Ishikawa (cell line): ENCODE results near the gene MPST.

Source experiments
- CEBPB ChIP-seq: IDR thresholded peaks from 2 replicates; pipeline ENCODE4 v1.6.1; 2012
- CREB1 ChIP-seq: IDR thresholded peaks from 2 replicates; pipeline ENCODE4 v1.6.1; 2012; ENCODE audit warnings: low read depth
- EGR1 ChIP-seq: IDR thresholded peaks from 2 replicates; pipeline ENCODE4 v1.6.1; 2012
- EP300 ChIP-seq: IDR thresholded peaks from 2 replicates; pipeline ENCODE4 v1.6.1; 2012; ENCODE audit warnings: borderline replicate concordance
- FOXM1 ChIP-seq: IDR thresholded peaks from 2 replicates; pipeline ENCODE4 v1.6.1; 2012; ENCODE audit warnings: low read depth, borderline replicate concordance
- NFIC ChIP-seq: IDR thresholded peaks from 2 replicates; pipeline ENCODE4 v1.6.1; 2012
- RAD21 ChIP-seq: IDR thresholded peaks from 2 replicates; pipeline ENCODE4 v1.6.1; 2012; ENCODE audit warnings: low read depth
- TAF1 ChIP-seq: IDR thresholded peaks from 2 replicates; pipeline ENCODE4 v1.6.1; 2012; ENCODE audit warnings: low read depth, mild to moderate bottlenecking
- TCF12 ChIP-seq: IDR thresholded peaks from 2 replicates; pipeline ENCODE4 v1.6.1; 2012; ENCODE audit warnings: low read depth
- TEAD4 ChIP-seq: IDR thresholded peaks from 2 replicates; pipeline ENCODE4 v1.6.1; 2012
- YY1 ChIP-seq: IDR thresholded peaks from 2 replicates; pipeline ENCODE4 v1.6.1; 2012; ENCODE audit warnings: low read depth
- ZBTB7A ChIP-seq: IDR thresholded peaks from 2 replicates; pipeline ENCODE4 v1.6.1; 2012; ENCODE audit warnings: low read depth
- TF ChIP-seq, protein P1 (sequence below): IDR thresholded peaks from 2 replicates; pipeline ENCODE4 v1.6.1; 2012
- TF ChIP-seq, protein P2 (sequence below): IDR thresholded peaks from 2 replicates; pipeline ENCODE4 v1.6.1; 2012
- TF ChIP-seq, protein P3 (sequence below): IDR thresholded peaks from 2 replicates; pipeline ENCODE4 v1.6.1; 2012; ENCODE audit warnings: low read depth, mild to moderate bottlenecking

MPST gene

DNA sequence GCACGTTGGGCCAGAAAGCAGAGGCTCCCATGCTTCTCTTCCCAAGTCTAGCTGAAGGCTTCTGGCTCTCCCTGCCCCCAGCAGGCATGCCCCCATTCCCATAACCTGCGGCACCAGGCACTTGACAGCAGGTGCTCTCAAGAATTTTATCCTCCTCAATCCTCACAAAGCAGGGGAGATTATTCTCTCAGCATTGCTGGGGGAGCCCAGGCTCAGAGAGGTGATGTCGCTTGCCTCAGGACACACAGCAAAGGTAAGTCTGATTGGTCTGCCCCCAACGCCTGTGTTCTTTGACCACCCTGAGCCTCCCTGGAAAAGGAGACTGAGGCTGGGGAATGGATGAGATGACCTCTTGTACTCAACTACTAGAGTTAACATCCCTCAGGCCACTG is 5.1 kb upstream of the MPST start:
- TF ChIP-seq ZBTB7A, result no peak
- TF ChIP-seq YY1, result no peak
- TF ChIP-seq, protein P1, sequence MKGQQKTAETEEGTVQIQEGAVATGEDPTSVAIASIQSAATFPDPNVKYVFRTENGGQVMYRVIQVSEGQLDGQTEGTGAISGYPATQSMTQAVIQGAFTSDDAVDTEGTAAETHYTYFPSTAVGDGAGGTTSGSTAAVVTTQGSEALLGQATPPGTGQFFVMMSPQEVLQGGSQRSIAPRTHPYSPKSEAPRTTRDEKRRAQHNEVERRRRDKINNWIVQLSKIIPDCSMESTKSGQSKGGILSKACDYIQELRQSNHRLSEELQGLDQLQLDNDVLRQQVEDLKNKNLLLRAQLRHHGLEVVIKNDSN, result no peak
- no peak for TF ChIP-seq TAF1
- no peak for TF ChIP-seq TEAD4
- TF ChIP-seq EGR1, result no peak
- no peak for TF ChIP-seq CEBPB
- no peak for TF ChIP-seq CREB1
- TF ChIP-seq, protein P2, sequence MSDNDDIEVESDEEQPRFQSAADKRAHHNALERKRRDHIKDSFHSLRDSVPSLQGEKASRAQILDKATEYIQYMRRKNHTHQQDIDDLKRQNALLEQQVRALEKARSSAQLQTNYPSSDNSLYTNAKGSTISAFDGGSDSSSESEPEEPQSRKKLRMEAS, result no peak
- TF ChIP-seq EP300, result no peak
- TF ChIP-seq, protein P3, sequence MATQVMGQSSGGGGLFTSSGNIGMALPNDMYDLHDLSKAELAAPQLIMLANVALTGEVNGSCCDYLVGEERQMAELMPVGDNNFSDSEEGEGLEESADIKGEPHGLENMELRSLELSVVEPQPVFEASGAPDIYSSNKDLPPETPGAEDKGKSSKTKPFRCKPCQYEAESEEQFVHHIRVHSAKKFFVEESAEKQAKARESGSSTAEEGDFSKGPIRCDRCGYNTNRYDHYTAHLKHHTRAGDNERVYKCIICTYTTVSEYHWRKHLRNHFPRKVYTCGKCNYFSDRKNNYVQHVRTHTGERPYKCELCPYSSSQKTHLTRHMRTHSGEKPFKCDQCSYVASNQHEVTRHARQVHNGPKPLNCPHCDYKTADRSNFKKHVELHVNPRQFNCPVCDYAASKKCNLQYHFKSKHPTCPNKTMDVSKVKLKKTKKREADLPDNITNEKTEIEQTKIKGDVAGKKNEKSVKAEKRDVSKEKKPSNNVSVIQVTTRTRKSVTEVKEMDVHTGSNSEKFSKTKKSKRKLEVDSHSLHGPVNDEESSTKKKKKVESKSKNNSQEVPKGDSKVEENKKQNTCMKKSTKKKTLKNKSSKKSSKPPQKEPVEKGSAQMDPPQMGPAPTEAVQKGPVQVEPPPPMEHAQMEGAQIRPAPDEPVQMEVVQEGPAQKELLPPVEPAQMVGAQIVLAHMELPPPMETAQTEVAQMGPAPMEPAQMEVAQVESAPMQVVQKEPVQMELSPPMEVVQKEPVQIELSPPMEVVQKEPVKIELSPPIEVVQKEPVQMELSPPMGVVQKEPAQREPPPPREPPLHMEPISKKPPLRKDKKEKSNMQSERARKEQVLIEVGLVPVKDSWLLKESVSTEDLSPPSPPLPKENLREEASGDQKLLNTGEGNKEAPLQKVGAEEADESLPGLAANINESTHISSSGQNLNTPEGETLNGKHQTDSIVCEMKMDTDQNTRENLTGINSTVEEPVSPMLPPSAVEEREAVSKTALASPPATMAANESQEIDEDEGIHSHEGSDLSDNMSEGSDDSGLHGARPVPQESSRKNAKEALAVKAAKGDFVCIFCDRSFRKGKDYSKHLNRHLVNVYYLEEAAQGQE, result no peak
- TF ChIP-seq RAD21, result no peak
- no peak for TF ChIP-seq TCF12

DNA sequence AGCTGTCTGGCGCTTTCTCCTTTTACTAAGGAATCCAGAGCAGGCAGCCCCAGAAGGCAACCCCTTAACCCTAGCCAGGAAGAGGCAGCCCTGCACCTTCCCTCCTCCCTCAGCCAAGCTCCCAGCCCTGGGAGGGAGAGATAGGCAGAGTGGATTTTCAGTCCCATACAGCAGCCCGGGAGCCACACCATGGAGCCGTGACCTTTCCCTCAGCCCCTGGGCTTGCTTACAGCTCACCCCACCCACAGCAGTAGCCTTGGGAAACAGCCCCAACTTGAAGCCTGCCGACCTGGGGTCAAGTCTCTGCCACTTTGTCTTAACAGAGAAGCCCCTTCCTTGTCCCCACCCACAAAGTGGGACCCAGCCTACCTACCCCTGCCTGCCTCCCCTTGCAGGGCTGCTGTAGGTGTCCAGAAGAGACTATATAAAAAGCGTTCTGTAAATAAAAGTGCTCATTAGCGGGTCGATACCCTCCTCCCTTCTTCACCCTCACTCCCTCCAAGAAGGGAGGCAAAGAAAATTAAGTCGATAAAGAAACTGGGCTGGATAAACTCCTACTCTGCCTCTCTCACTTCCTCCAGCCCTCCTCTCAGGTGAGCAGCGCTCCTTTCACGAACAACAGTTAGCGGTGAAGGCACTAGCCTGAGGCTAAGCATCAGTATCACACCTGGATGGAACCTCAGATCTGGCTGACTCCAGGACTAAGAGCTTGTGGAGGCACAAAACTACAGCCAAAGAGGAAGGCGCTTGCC is 4.5 kb upstream of the MPST start:
- TF ChIP-seq TCF12 (no peak), EP300 (no peak), YY1 (no peak), CREB1 (no peak), RAD21 (no peak), ZBTB7A (no peak), NFIC (no peak), CEBPB (no peak), TEAD4 (no peak), FOXM1 (no peak), EGR1 (no peak), TAF1 (no peak)
- TF ChIP-seq, protein P1, result no peak
- TF ChIP-seq, protein P3, result no peak
- TF ChIP-seq, protein P2, result no peak

DNA sequence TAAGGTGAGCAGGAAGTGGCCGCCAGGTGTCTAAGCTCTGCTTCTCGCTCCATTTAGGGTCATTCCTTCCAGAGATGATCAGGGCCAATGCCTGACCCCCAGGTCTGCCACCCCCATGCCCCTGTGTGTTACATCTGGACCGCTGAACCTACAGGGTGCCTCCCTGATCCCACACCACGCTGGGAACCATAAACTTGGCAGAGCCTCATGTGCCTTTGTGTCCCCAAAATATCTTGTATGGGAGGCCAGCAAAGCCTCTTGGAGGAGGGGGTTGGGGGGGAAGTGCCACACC is 4.0 kb upstream of the MPST start:
- TF ChIP-seq CREB1 (no peak), NFIC (no peak), YY1 (no peak), TAF1 (no peak)
- TF ChIP-seq, protein P2, result no peak

DNA sequence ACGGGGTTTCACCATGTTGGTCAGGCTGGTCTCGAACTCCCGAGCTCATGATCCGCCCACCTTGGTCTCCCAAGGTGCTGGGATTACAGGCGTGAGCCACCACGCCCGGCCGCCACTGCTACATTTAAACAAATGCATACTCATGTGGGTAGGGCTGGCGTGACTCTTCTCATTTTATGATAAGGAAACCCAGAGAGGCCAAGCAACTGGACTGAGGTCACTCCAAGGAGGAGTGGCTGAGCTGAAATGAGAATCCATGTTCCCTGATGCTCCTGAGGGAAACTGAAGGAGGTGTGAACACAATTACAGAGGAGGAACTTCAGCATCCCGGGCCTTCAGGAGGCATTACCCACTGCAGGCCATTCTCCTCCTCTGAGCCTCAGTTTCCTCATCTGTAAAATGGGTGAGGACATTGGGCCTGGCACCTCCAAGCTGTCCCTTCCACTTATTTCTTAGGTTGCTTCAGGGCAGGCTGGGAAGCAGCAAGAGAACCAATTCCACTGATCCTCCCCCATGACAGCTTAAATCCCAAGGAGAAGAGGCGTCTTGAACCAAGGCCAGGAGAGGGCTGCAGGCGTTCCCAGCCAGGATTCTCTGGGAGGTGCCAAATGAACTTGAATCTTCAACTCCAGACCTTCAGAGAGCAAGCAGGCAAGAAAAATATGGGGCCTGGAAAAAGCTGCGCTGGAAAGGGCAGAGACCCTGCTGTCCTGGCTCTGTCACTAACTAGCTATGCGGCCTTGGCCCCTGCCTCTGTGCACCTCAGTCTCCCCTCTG is 3.2 kb upstream of the MPST start:
- TF ChIP-seq, protein P1, result no peak
- TF ChIP-seq, protein P2, result no peak
- no peak for TF ChIP-seq YY1
- no peak for TF ChIP-seq TEAD4
- TF ChIP-seq CEBPB, result no peak
- TF ChIP-seq, protein P3, result no peak
- TF ChIP-seq CREB1, result no peak
- no peak for TF ChIP-seq RAD21
- no peak for TF ChIP-seq EGR1
- no peak for TF ChIP-seq TCF12
- TF ChIP-seq EP300, result no peak
- TF ChIP-seq TAF1, result no peak
- no peak for TF ChIP-seq ZBTB7A
- TF ChIP-seq NFIC, result no peak
- no peak for TF ChIP-seq FOXM1
